ENCODE measurements around the gene MYOG.

DNA sequence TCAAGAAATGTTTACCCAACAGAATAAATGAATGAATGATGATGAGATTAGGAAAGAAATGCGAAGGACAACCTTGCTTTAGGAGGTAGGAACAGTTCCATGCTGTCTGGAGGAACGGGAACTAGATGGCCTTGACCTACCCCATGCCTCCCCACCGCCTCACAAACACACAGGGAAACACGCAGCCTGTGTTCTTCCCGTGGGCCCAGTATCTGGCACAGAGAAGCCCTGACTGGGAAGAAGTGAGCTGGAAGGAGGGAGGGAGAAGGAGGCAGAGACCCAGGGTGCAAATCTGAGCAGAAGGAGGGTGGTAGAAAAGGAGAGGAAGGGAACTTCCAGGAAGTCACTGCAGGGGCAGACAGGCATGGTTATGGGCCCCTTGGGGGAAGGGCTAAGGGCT lies 38.2 kb upstream of the MYOG start:
- TF ChIP-seq POLR2A (IDR thresholded peaks at IDR 0.05; ENCODE audit: low read length), result no peak
- TF ChIP-seq GATA1 (IDR thresholded peaks at IDR 0.05; ENCODE audit: low read depth, low read length), result no peak
